Kidney (tissue), 14 donors: ENCODE measurements around the gene KCNK7. TPM values are rescaled to one million over a fixed set of nuclear protein-coding genes. Genes with fewer than 3 reads are reported as not detected.

Source experiments
- DNase-seq, 5 donors: peaks; one replicate each; pipeline ENCODE4 v3.0.0-alpha.2; 2013 to 2020
- FAIRE-seq: peaks from 2 replicates; lab custom pipeline; 2012; peaks lifted over from hg19 to GRCh38; lab: Jason Lieb, UNC
- H3K27ac ChIP-seq, 2 donors: one replicate each; pipeline ENCODE4 v1.7.0; 2013; ENCODE audit warnings: low read depth in 2 of 2, low read length in 2 of 2, inconsistent platforms in 1 of 2
- H3K27me3 ChIP-seq: one replicate; pipeline ENCODE4 v1.7.1; 2013; ENCODE audit warnings: low read length, inconsistent platforms; ENCODE audit not compliant: control insufficient read depth, insufficient read depth
- H3K36me3 ChIP-seq, 3 donors: one replicate each; pipeline versions ENCODE4 v1.7.0 to v1.7.1; 2013; ENCODE audit warnings: low read length in 3 of 3, control low read depth in 1 of 3, inconsistent platforms in 1 of 3; ENCODE audit not compliant: insufficient read depth in 3 of 3, control insufficient read depth in 2 of 3
- H3K4me1 ChIP-seq, 3 donors: one replicate each; pipeline versions ENCODE4 v1.7.0 to v1.7.1; 2013; ENCODE audit warnings: low read length in 3 of 3, inconsistent platforms in 1 of 3, low read depth in 1 of 3; ENCODE audit not compliant: control insufficient read depth in 2 of 3, insufficient read depth in 2 of 3
- H3K4me3 ChIP-seq, 3 donors: one replicate each; pipeline versions ENCODE4 v1.7.0 to v1.8.1; 2013; ENCODE audit warnings: low read length in 3 of 3, control low read depth in 1 of 3, inconsistent platforms in 1 of 3
- H3K9ac ChIP-seq, 3 donors: one replicate each; pipeline versions ENCODE4 v1.7.0 to v1.7.1; 2013; ENCODE audit warnings: low read length in 3 of 3, control low read depth in 1 of 3, inconsistent platforms in 1 of 3
- H3K9me3 ChIP-seq, 3 donors: one replicate each; pipeline versions ENCODE4 v1.7.0 to v1.7.1; 2013; ENCODE audit warnings: low read length in 3 of 3, control low read depth in 1 of 3, inconsistent platforms in 1 of 3; ENCODE audit not compliant: control insufficient read depth in 2 of 3, insufficient read depth in 1 of 3
- intact Hi-C: fragments of 100-400 bp; cut with DNase I; formaldehyde crosslinking; loops from one replicate; pipeline ENCODE4 v1.11.1; 2022
- polyA plus RNA-seq: library from polyadenylated mRNA; stranded (reverse); fragments of 350-450 nt; fragmentation: Illumina TruSeq; extraction: RNeasy Lipid Tissue Mini Kit (QIAGEN cat#74804); gene quantifications from one replicate; pipeline ENCODE4 v1.2.3, GENCODE V29; 2014; ENCODE audit warnings: low read depth, low replicate concordance; ENCODE audit not compliant: insufficient read depth
- total RNA-seq: library from RNA; stranded (reverse); fragmentation: NEBNext Ultra II Directional; extraction: Animal tissue kit (Norgen Biotek cat#: 25700); gene quantifications from one replicate; pipeline ENCODE4 v1.2.1, GENCODE V29; 2021
- TF ChIP-seq, protein P1 (sequence below): IDR thresholded peaks from 3 replicates; pipeline ENCODE4 v1.5.1; 2012; ENCODE audit warnings: mild to moderate bottlenecking, moderate library complexity, borderline replicate concordance; ENCODE audit not compliant: insufficient read depth; ENCODE audit errors: extremely low read depth
- donor health status: control.
- donor health status: control.
- donor health status: control.
- donor health status: control.
- donor health status: control.
- donor health status: DM: yes; HTN: yes; CAD: no.
- donor health status: Normal renal cell carcinoma (clear cell type).

Gene KCNK7
- total and polyA plus RNA-seq, 2 donors from 2014 or later: 0.25 TPM; not detected in 1

DNA sequence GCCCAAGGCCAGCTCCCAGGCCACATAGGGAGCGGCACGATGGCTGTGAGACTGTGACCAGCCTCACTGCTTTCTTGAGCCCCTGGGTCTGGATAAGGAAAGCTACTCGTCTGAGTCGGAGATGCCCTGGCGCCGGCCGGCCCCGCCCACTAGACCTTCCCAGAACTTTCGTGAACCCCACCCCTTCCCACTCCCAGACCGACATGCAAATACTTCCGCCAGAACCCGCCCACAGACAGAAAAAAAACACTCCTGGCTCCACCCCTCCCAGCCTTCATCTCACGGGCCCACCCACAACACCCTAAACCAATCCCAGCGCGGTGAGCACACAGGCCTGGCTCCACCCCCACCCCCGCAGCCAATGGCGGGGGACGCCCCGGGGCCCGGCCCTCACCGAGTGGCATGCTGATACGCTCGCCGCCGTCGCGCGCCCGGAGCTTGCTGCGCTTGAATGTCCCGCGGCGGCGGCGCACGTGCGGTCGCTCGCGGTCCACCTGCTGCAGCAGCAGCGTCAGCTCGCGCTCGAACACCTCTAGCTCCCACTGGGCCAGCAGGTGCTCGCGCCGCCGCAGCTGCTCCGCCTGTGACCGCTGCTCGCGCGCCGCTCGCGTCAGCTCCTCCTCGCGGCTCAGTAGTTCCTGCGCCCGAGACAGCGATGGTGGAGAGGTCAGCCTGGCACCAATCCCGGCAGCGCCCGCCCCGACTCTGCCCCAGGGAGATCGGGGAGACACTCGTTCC lies 11.4 kb upstream of the KCNK7 start:
- intact Hi-C loops: no loop called here
- FAIRE-seq: no peak
- DNase-seq: peak; percentile 98 to 99 (median 99)
- TF ChIP-seq, protein P1, sequence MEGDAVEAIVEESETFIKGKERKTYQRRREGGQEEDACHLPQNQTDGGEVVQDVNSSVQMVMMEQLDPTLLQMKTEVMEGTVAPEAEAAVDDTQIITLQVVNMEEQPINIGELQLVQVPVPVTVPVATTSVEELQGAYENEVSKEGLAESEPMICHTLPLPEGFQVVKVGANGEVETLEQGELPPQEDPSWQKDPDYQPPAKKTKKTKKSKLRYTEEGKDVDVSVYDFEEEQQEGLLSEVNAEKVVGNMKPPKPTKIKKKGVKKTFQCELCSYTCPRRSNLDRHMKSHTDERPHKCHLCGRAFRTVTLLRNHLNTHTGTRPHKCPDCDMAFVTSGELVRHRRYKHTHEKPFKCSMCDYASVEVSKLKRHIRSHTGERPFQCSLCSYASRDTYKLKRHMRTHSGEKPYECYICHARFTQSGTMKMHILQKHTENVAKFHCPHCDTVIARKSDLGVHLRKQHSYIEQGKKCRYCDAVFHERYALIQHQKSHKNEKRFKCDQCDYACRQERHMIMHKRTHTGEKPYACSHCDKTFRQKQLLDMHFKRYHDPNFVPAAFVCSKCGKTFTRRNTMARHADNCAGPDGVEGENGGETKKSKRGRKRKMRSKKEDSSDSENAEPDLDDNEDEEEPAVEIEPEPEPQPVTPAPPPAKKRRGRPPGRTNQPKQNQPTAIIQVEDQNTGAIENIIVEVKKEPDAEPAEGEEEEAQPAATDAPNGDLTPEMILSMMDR: no peak
- no peak overlapping the region for H3K9ac ChIP-seq
- no peaks in the 10 kb centered on the region for H3K27me3 ChIP-seq
- H3K9me3 ChIP-seq: no peaks in the 10 kb centered on the region
- peaks cover 2 to 36% (median 25%) of the 10 kb centered on the region in 3 donors for H3K36me3 ChIP-seq
- peak overlapping the region; percentile 71 to 88 for H3K27ac ChIP-seq
- H3K4me3 ChIP-seq: peak overlapping the region in 1 of 3 donors; percentile 9
- H3K4me1 ChIP-seq: peaks cover 0 to 32% (median 0%) of the 10 kb centered on the region in 3 donors

DNA sequence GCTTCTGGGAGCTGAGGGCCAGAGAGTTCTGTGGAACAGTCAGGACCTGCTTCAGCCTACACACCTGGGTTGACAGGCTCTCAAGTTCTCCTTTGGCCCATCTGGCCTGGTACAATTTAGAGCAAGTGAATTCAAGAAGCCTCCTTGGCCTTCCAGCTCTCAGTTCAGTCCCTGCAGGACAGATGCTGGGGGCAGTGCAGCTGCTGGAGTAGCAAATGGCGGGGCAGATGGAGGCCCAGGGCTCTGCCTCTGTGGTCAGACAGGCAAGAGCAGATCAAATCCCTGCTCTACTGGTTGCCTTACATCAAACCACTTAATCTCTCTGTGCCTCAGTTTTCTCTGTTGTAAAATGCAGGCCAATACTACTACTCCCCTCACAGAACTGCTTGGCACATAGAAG lies 8.7 kb upstream of the KCNK7 start:
- FAIRE-seq: no peak
- no peak overlapping the region for H3K27ac ChIP-seq

DNA sequence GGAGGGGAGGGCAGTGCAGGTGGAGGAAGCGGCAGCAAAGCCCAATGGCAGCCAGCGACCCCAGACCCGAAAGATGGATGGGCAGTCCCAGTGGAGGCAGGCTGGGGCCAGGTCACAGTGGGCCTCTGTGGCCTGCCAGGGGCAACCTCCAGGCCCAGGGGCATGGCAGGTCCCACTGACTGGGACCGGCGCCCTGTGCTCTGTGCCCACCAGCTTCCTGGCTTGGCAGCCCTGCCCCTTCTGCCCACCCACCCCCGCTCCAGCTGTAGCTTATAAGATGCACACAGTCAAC lies 4.3 kb upstream of the KCNK7 start:
- no peaks in the 10 kb centered on the region for H3K4me1 ChIP-seq
- no peak overlapping the region for H3K4me3 ChIP-seq
- H3K9ac ChIP-seq: no peak overlapping the region
- TF ChIP-seq, protein P1: no peak
- FAIRE-seq (no peak), DNase-seq (no peak)
- peaks cover 4 to 37% (median 9%) of the 10 kb centered on the region in 3 donors for H3K36me3 ChIP-seq
- no peak overlapping the region for H3K27ac ChIP-seq
- H3K27me3 ChIP-seq: no peaks in the 10 kb centered on the region
- no peaks in the 10 kb centered on the region for H3K9me3 ChIP-seq
- intact Hi-C loops: no loop called here

More for the DNA sequence above, 8.7 kb upstream of the KCNK7 start:
- H3K27me3 ChIP-seq: no peaks in the 10 kb centered on the region
- no peak overlapping the region for H3K9ac ChIP-seq
- no peak overlapping the region for H3K4me3 ChIP-seq
- TF ChIP-seq, protein P1: no peak
- H3K4me1 ChIP-seq: peaks cover 0 to 11% (median 0%) of the 10 kb centered on the region in 3 donors
- H3K9me3 ChIP-seq: no peaks in the 10 kb centered on the region
- peaks cover 2 to 36% (median 25%) of the 10 kb centered on the region in 3 donors for H3K36me3 ChIP-seq
- intact Hi-C loops: no loop called here
- DNase-seq: no peak
